OCI-LY3 (cell line): ENCODE measurements around the gene ESYT2.

Experiments used
- EZH2phosphoT487 ChIP-seq: fragments of 200-600 bp; shearing (Covaris generic); IDR thresholded peaks from 2 replicates; pipeline ENCODE4 v1.6.1; 2018; ENCODE audit warnings: antibody characterized with exemption, mixed run types, low read depth
- TF ChIP-seq, protein P1 (sequence below): fragments of 200-600, 300-600 bp; sonication (generic); IDR thresholded peaks from 2 replicates; pipeline ENCODE4 v1.5.1; 2014; ENCODE audit warnings: antibody characterized with exemption, low read length, low read depth

DNA sequence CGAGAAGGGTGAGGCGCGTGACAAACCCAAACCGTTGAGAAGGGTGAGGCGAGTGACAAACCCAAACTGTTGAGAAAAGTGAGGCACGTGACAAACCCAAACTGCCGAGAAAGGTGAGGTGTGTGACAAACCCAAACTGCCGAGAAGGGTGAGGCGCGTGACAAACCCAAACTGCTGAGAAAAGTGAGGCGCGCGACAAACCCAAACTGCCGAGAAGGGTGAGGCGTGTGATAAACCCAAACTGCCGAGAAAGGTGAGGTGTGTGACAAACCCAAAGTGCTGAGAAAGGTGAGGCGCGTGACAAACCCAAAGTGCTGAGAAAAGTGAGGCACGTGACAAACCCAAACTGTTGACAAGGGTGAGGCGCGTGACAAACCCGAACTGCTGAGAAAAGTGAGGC lies 25.0 kb downstream of the ESYT2 start:
- TF ChIP-seq, protein P1, sequence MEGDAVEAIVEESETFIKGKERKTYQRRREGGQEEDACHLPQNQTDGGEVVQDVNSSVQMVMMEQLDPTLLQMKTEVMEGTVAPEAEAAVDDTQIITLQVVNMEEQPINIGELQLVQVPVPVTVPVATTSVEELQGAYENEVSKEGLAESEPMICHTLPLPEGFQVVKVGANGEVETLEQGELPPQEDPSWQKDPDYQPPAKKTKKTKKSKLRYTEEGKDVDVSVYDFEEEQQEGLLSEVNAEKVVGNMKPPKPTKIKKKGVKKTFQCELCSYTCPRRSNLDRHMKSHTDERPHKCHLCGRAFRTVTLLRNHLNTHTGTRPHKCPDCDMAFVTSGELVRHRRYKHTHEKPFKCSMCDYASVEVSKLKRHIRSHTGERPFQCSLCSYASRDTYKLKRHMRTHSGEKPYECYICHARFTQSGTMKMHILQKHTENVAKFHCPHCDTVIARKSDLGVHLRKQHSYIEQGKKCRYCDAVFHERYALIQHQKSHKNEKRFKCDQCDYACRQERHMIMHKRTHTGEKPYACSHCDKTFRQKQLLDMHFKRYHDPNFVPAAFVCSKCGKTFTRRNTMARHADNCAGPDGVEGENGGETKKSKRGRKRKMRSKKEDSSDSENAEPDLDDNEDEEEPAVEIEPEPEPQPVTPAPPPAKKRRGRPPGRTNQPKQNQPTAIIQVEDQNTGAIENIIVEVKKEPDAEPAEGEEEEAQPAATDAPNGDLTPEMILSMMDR: no peak
- no peak for TF ChIP-seq EZH2phosphoT487
